CD4-positive, CD25-positive, alpha-beta regulatory T cell (primary cell): Measurements from ENCODE around the gene ZMYM4. TPM values are rescaled to one million over a fixed set of nuclear protein-coding genes. Genes with fewer than 3 reads are reported as not detected.
"Not testable (repeated sequence)": the region's sequence is repeated elsewhere in the genome, so short reads cannot be mapped to it uniquely, and the experiment has no call there.

Experiments used
- ATAC-seq, 2 donors: fragments of 150-1000 bp; cut with Tn5 transposase; one replicate each; pipeline ENCODE4 v1.10.0; 2021; ENCODE audit warnings: low read depth in 2 of 2, moderate number of reproducible peaks in 2 of 2, moderate library complexity in 1 of 2
- DNase-seq, 3 donors: peaks; one replicate each; pipeline versions ENCODE4 v3.0.0 to v3.0.0-alpha.2; 2012 to 2022; ENCODE audit warnings: mixed read lengths in 1 of 3
- H3K27ac ChIP-seq: one replicate; pipeline ENCODE4 v1.7.0; 2013; ENCODE audit warnings: mild to moderate bottlenecking, low read length; ENCODE audit not compliant: insufficient read depth, poor library complexity, severe bottlenecking
- H3K27me3 ChIP-seq: one replicate; pipeline ENCODE4 v1.7.0; 2013; ENCODE audit warnings: low read length; ENCODE audit not compliant: control insufficient read depth, insufficient read depth
- H3K36me3 ChIP-seq: one replicate; pipeline ENCODE4 v1.7.0; 2013; ENCODE audit warnings: mild to moderate bottlenecking, low read length, moderate library complexity; ENCODE audit not compliant: control insufficient read depth, insufficient read depth
- H3K4me1 ChIP-seq: 2 replicates; pipeline ENCODE4 v1.7.0; 2013; ENCODE audit warnings: mild to moderate bottlenecking, low read length; ENCODE audit not compliant: insufficient read depth, control insufficient read depth, poor library complexity, severe bottlenecking
- H3K4me3 ChIP-seq: one replicate; pipeline ENCODE4 v1.7.0; 2013; ENCODE audit warnings: low read depth, mild to moderate bottlenecking, low read length, moderate library complexity
- H3K9me3 ChIP-seq, 2 experiments: 1 replicate in 1 of 2; 2 replicates in 1 of 2; pipeline ENCODE4 v1.7.0; 2013; ENCODE audit warnings: low read length in 2 of 2, mild to moderate bottlenecking in 1 of 2, moderate library complexity in 1 of 2; ENCODE audit not compliant: control insufficient read depth in 2 of 2
- H3K27ac Mint-ChIP-seq, 3 donors: one replicate each; pipeline ENCODE4 v1.8.0; 2020 to 2022; ENCODE audit warnings: mild to moderate bottlenecking in 3 of 3, mixed read lengths in 3 of 3, moderate library complexity in 2 of 3
- H3K27me3 Mint-ChIP-seq: one replicate; pipeline ENCODE4 v1.8.0; 2022; ENCODE audit warnings: mild to moderate bottlenecking, mixed read lengths
- H3K36me3 Mint-ChIP-seq: one replicate; pipeline ENCODE4 v1.8.0; 2020; ENCODE audit warnings: mixed read lengths
- H3K4me1 Mint-ChIP-seq, 4 donors: one replicate each; pipeline ENCODE4 v1.8.0; 2020 to 2022; ENCODE audit warnings: mixed read lengths in 4 of 4, mild to moderate bottlenecking in 1 of 4
- H3K4me3 Mint-ChIP-seq, 4 donors: one replicate each; pipeline ENCODE4 v1.8.0; 2020 to 2022; ENCODE audit warnings: mild to moderate bottlenecking in 4 of 4, mixed read lengths in 4 of 4, moderate library complexity in 3 of 4
- H3K9me3 Mint-ChIP-seq, 7 donors: one replicate each; pipeline ENCODE4 v1.8.0; 2020 to 2022; ENCODE audit warnings: mixed read lengths in 7 of 7, mild to moderate bottlenecking in 3 of 7, moderate library complexity in 2 of 7
- polyA plus RNA-seq, 4 donors: library from polyadenylated mRNA; unstranded; fragments of 300-500 nt; fragmentation: Illumina TruSeq; gene quantifications; one replicate each; pipeline ENCODE4 v1.2.3, GENCODE V29; 2021
- total RNA-seq: library from RNA; stranded (reverse); gene quantifications from one replicate; pipeline ENCODE4 v1.2.3, GENCODE V29; 2022

The ZMYM4 gene
- total and polyA plus RNA-seq, 5 donors from 2014 or later, result 21.6 to 31.3 (median 26.8) TPM

- Mint-ChIP-seq H3K4me3 (no peak overlapping the region), H3K9me3 (no peaks in the 10 kb centered on the region), H3K27ac (no peak overlapping the region), H3K36me3 (peaks cover 20% of the 10 kb centered on the region), H3K4me1 (peaks cover 0 to 21% (median 2%) of the 10 kb centered on the region in 4 donors), H3K27me3 (no peaks in the 10 kb centered on the region)
- no peak overlapping the region for H3K27ac ChIP-seq
- H3K4me1 ChIP-seq, result no peaks in the 10 kb centered on the region
- H3K36me3 ChIP-seq, result peaks cover 3% of the 10 kb centered on the region
- DNase-seq, result no peak
- no peaks in the 10 kb centered on the region for H3K9me3 ChIP-seq
- no peak for ATAC-seq
- no peak overlapping the region for H3K4me3 ChIP-seq
- no peaks in the 10 kb centered on the region for H3K27me3 ChIP-seq
Observed at GRCh38 chr1:35315649-35316048, 47.1 kb downstream of the ZMYM4 start.

GRCh38 chr1:35316264-35316663 lies 47.8 kb downstream of the ZMYM4 start:
- Mint-ChIP-seq H3K4me1 (peaks cover 0 to 25% (median 4%) of the 10 kb centered on the region in 4 donors), H3K27me3 (no peaks in the 10 kb centered on the region), H3K36me3 (peaks cover 14% of the 10 kb centered on the region), H3K4me3 (no peak overlapping the region), H3K27ac (no peak overlapping the region), H3K9me3 (no peaks in the 10 kb centered on the region)
- Histone ChIP-seq H3K27me3 (no peaks in the 10 kb centered on the region), H3K36me3 (no peaks in the 10 kb centered on the region), H3K4me3 (no peak overlapping the region), H3K27ac (no peak overlapping the region), H3K4me1 (no peaks in the 10 kb centered on the region), H3K9me3 (no peaks in the 10 kb centered on the region)
- ATAC-seq, result no peak
- DNase-seq, result no peak

- Mint-ChIP-seq H3K9me3 (no peaks in the 10 kb centered on the region), H3K36me3 (peaks cover 8% of the 10 kb centered on the region), H3K27me3 (no peaks in the 10 kb centered on the region), H3K4me3 (no peak overlapping the region), H3K27ac (no peak overlapping the region), H3K4me1 (peaks cover 4 to 34% (median 11%) of the 10 kb centered on the region in 4 donors)
- no peak for DNase-seq
- H3K9me3 ChIP-seq, result no peaks in the 10 kb centered on the region
- ATAC-seq, result no peak
- H3K27ac ChIP-seq, result no peak overlapping the region
- no peak overlapping the region for H3K4me3 ChIP-seq
- no peaks in the 10 kb centered on the region for H3K36me3 ChIP-seq
- H3K4me1 ChIP-seq, result no peaks in the 10 kb centered on the region
- no peaks in the 10 kb centered on the region for H3K27me3 ChIP-seq
Observed at GRCh38 chr1:35319988-35320713, 51.6 kb downstream of the ZMYM4 start.

GRCh38 chr1:35320937-35321336 lies 52.4 kb downstream of the ZMYM4 start:
- Histone ChIP-seq H3K27me3 (no peaks in the 10 kb centered on the region), H3K4me3 (no peak overlapping the region), H3K36me3 (no peaks in the 10 kb centered on the region), H3K4me1 (no peaks in the 10 kb centered on the region), H3K9me3 (no peaks in the 10 kb centered on the region), H3K27ac (no peak overlapping the region)
- ATAC-seq (no peak), DNase-seq (no peak)
- Mint-ChIP-seq H3K9me3 (no peaks in the 10 kb centered on the region), H3K4me1 (peaks cover 5 to 35% (median 11%) of the 10 kb centered on the region in 4 donors), H3K27me3 (no peaks in the 10 kb centered on the region), H3K36me3 (peaks cover 8% of the 10 kb centered on the region), H3K27ac (no peak overlapping the region), H3K4me3 (no peak overlapping the region)

GRCh38 chr1:35324486-35324885 lies 56.0 kb downstream of the ZMYM4 start:
- Mint-ChIP-seq H3K27me3 (no peaks in the 10 kb centered on the region), H3K4me1 (peaks cover 5 to 28% (median 12%) of the 10 kb centered on the region in 4 donors), H3K9me3 (no peaks in the 10 kb centered on the region), H3K27ac (peak overlapping the region in 2 of 3 donors; percentile 18 to 54), H3K4me3 (no peak overlapping the region), H3K36me3 (peaks cover 3% of the 10 kb centered on the region)
- Histone ChIP-seq H3K4me3 (no peak overlapping the region), H3K4me1 (no peaks in the 10 kb centered on the region), H3K27me3 (no peaks in the 10 kb centered on the region), H3K27ac (no peak overlapping the region), H3K9me3 (no peaks in the 10 kb centered on the region), H3K36me3 (peaks cover 5% of the 10 kb centered on the region)
- no peak for DNase-seq
- no peak for ATAC-seq

- peaks cover 7 to 19% (median 9%) of the 10 kb centered on the region in 4 donors for H3K4me1 Mint-ChIP-seq
- H3K36me3 Mint-ChIP-seq, result peaks cover 3% of the 10 kb centered on the region
- no peaks in the 10 kb centered on the region for H3K27me3 ChIP-seq
- H3K4me3 Mint-ChIP-seq, result no peak overlapping the region
- no peaks in the 10 kb centered on the region for H3K9me3 ChIP-seq
- no peak overlapping the region for H3K4me3 ChIP-seq
- H3K9me3 Mint-ChIP-seq, result no peaks in the 10 kb centered on the region
- no peak overlapping the region for H3K27ac ChIP-seq
- no peaks in the 10 kb centered on the region for H3K27me3 Mint-ChIP-seq
- H3K27ac Mint-ChIP-seq, result no peak overlapping the region
- H3K36me3 ChIP-seq, result peaks cover 5% of the 10 kb centered on the region
- DNase-seq (no peak), ATAC-seq (no peak)
- no peaks in the 10 kb centered on the region for H3K4me1 ChIP-seq
Observed at GRCh38 chr1:35326246-35326866, 57.8 kb downstream of the ZMYM4 start.

GRCh38 chr1:35331618-35332017 lies 63.1 kb downstream of the ZMYM4 start:
- H3K27ac ChIP-seq, H3K36me3 ChIP-seq, H3K9me3 ChIP-seq, ATAC-seq, H3K27ac Mint-ChIP-seq, H3K27me3 ChIP-seq, H3K4me3 ChIP-seq, H3K27me3 Mint-ChIP-seq, H3K4me1 ChIP-seq, DNase-seq, H3K9me3 Mint-ChIP-seq: not testable (repeated sequence)
- peak overlapping the region in 1 of 4 donors; percentile 32 for H3K4me3 Mint-ChIP-seq
- peaks cover 13% of the 10 kb centered on the region for H3K36me3 Mint-ChIP-seq
- peaks cover 0 to 11% (median 2%) of the 10 kb centered on the region in 4 donors for H3K4me1 Mint-ChIP-seq

- H3K4me1 ChIP-seq, result no peaks in the 10 kb centered on the region
- no peak overlapping the region for H3K4me3 ChIP-seq
- H3K4me1 Mint-ChIP-seq, result peaks cover 0 to 11% (median 6%) of the 10 kb centered on the region in 4 donors
- DNase-seq (no peak), ATAC-seq (no peak)
- no peak overlapping the region for H3K4me3 Mint-ChIP-seq
- no peaks in the 10 kb centered on the region for H3K9me3 ChIP-seq
- H3K9me3 Mint-ChIP-seq, result no peaks in the 10 kb centered on the region
- H3K36me3 Mint-ChIP-seq, result peaks cover 14% of the 10 kb centered on the region
- no peaks in the 10 kb centered on the region for H3K27me3 Mint-ChIP-seq
- no peaks in the 10 kb centered on the region for H3K27me3 ChIP-seq
- no peak overlapping the region for H3K27ac ChIP-seq
- H3K36me3 ChIP-seq, result no peaks in the 10 kb centered on the region
- no peak overlapping the region for H3K27ac Mint-ChIP-seq
Observed at GRCh38 chr1:35334485-35334884, 66.0 kb downstream of the ZMYM4 start.
